Subcutaneous abdominal adipose tissue (tissue), 5 donors: ENCODE data around the gene TIMM44.

Experiments
- H3K27ac ChIP-seq: one replicate; pipeline ENCODE4 v1.7.0; 2013; ENCODE audit warnings: low read depth, mild to moderate bottlenecking, inconsistent platforms, low read length, moderate library complexity
- H3K27me3 ChIP-seq, 5 donors: one replicate each; pipeline ENCODE4 v1.7.0; 2013; ENCODE audit warnings: low read length in 5 of 5, inconsistent platforms in 1 of 5; ENCODE audit not compliant: control insufficient read depth in 5 of 5, insufficient read depth in 4 of 5
- H3K36me3 ChIP-seq, 5 donors: one replicate each; pipeline ENCODE4 v1.7.0; 2013; ENCODE audit warnings: low read length in 5 of 5; ENCODE audit not compliant: control insufficient read depth in 5 of 5, insufficient read depth in 5 of 5
- H3K4me1 ChIP-seq, 5 donors: one replicate each; pipeline ENCODE4 v1.7.0; 2013; ENCODE audit warnings: low read length in 5 of 5, mild to moderate bottlenecking in 3 of 5, moderate library complexity in 1 of 5; ENCODE audit not compliant: control insufficient read depth in 5 of 5, insufficient read depth in 5 of 5
- H3K4me3 ChIP-seq, 5 donors: one replicate each; pipeline ENCODE4 v1.7.0; 2013; ENCODE audit warnings: low read length in 5 of 5, low read depth in 1 of 5
- H3K9ac ChIP-seq, 5 donors: one replicate each; pipeline ENCODE4 v1.7.0; 2013; ENCODE audit warnings: low read length in 5 of 5, mild to moderate bottlenecking in 4 of 5, moderate library complexity in 3 of 5
- H3K9me3 ChIP-seq, 5 donors: one replicate each; pipeline ENCODE4 v1.7.0; 2013; ENCODE audit warnings: low read length in 5 of 5; ENCODE audit not compliant: control insufficient read depth in 5 of 5
- donor health status: healthy.
- donor health status: healthy.
- donor health status: healthy.
- donor health status: healthy.
- donor health status: healthy.

Gene TIMM44

GRCh38 chr19:7881910-7882309 lies 61.6 kb downstream of the TIMM44 start:
- no peaks in the 10 kb centered on the region for H3K9me3 ChIP-seq
- no peaks in the 10 kb centered on the region for H3K4me1 ChIP-seq
- no peak overlapping the region for H3K4me3 ChIP-seq
- no peaks in the 10 kb centered on the region for H3K36me3 ChIP-seq
- H3K27ac ChIP-seq, result no peak overlapping the region
- no peak overlapping the region for H3K9ac ChIP-seq
- H3K27me3 ChIP-seq, result peaks cover 0 to 4% (median 0%) of the 10 kb centered on the region in 5 donors

DNA sequence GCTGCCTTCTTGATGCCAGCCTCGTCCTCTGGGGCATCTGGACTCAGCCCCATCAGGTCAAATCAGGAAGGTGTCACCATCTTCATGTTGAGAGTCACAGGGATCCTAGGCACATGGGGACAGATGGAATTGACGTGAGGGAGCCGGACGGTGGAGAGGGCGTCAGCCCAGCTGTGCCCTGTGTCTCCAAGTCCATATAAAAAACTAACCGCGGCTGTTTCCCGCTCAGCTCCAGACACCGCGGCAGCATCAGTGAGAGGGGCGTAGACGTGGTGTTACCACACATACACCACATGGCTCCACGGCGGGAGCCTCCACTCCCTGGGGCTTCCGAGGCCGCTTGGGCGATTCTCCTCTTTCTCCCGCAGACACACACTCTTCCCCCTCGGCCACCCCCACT lies 63.6 kb downstream of the TIMM44 start:
- Histone ChIP-seq H3K9ac (no peak overlapping the region), H3K4me1 (peaks cover 0 to under 1% (median 0%) of the 10 kb centered on the region in 5 donors), H3K27ac (no peak overlapping the region), H3K9me3 (no peaks in the 10 kb centered on the region), H3K27me3 (peaks cover 2 to 9% (median 6%) of the 10 kb centered on the region in 5 donors), H3K36me3 (no peaks in the 10 kb centered on the region), H3K4me3 (no peak overlapping the region)

- Histone ChIP-seq H3K27ac (no peak overlapping the region), H3K27me3 (peaks cover 8 to 13% (median 11%) of the 10 kb centered on the region in 5 donors), H3K4me1 (peaks cover 0 to 6% (median 3%) of the 10 kb centered on the region in 5 donors)
These were observed 64.2 kb downstream of the TIMM44 start for GRCh38 chr19:7879111-7879807.

DNA sequence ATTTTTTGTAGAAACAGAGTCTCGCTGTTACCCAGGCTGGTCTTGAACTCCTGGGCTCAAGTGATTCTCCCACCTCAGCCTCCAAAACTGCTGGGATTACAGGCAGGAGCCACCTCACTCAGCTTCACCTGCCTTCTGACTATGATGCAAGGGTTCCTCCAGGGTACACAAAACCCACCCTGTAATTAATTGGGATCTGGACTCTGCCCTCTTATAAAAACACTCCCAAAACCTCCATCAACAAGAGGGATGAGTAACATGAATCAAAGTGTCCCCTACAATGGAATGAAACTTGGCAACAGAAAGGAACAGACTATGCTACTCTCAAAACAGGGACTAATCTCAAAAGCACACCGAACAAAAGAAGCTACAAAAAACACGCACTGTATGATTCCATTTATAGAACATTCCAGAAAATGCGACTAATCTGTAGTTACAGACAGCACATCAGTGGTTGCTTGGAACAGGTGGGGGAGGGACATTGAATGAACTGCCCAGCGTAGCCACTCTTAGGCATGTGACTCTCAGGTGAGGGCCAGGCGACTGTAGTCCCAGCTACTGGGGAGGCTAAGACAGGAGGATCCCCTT lies 66.1 kb downstream of the TIMM44 start:
- no peaks in the 10 kb centered on the region for H3K9me3 ChIP-seq
- no peak overlapping the region for H3K27ac ChIP-seq
- H3K27me3 ChIP-seq, result peaks cover 22 to 30% (median 25%) of the 10 kb centered on the region in 5 donors
- peaks cover 0 to 9% (median 6%) of the 10 kb centered on the region in 5 donors for H3K4me1 ChIP-seq
- H3K9ac ChIP-seq, result no peak overlapping the region
- H3K36me3 ChIP-seq, result no peaks in the 10 kb centered on the region
- no peak overlapping the region for H3K4me3 ChIP-seq

More at GRCh38 chr19:7879111-7879807, 64.2 kb downstream of the TIMM44 start:
- Histone ChIP-seq H3K36me3 (no peaks in the 10 kb centered on the region), H3K4me3 (no peak overlapping the region), H3K9ac (no peak overlapping the region), H3K9me3 (no peaks in the 10 kb centered on the region)
